ENCODE results near the gene C19orf73.
A peak's percentile ranks its signal among the peaks of the same experiment; 100 is the strongest.

The C19orf73 gene, protein sequence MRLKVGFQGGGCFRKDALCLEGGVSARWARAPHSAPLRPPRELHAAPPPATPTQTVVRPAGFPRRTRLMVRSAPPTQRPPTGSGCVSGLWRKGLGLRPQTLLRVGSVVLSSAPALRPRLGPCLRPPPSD

DNA sequence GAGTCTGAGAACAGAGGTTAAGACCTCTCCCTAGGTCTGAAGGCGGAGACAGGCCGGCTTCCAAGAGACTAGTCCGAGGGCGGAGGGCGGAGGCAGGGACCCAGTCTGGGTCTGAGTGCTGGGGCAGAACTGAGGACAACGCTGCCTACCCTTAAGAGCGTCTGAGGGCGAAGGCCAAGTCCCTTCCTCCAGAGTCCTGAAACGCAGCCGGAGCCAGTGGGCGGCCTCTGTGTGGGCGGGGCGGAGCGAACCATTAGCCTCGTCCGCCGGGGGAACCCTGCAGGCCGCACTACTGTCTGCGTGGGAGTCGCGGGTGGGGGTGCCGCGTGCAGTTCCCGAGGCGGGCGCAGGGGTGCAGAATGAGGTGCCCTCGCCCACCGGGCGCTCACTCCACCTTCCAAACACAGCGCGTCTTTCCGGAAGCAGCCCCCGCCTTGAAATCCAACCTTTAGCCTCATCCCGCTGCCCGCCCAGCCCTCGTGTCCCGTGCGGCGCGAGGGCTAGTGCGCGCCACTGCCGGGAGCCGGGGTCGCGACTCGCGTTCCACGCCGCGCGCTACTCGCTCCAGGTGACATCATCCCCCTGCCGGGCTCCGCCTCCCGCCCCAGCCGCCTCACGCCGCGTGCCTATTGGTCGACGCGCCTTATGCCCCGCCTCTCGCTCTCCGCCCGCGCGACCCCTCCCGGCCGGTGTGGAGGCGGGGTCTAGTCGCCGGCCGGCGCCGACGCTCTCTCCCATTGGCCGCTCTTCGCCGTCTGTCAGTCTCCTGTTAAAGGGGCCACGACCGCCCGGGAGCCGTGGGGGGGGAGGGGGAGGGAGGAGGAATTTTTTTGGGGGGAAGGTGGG lies at the start of gene C19orf73:
TSS of gene C19orf73 (minus strand) at position 579 of the 846 bp plus-strand sequence. CDS start at position 458, 121 bp downstream.
- H3K27ac ChIP-seq (ENCODE audit: low read depth, low read length), result peak within 1 kb of the TSS; percentile 84
- H3K36me3 ChIP-seq (ENCODE audit: control insufficient read depth in 5 of 5, insufficient read depth in 5 of 5, low read length in 5 of 5), result no peaks in the 10 kb centered on the region
- no peaks in the 10 kb centered on the region for H3K27me3 ChIP-seq (ENCODE audit: control insufficient read depth in 5 of 5, insufficient read depth in 4 of 5, low read length in 5 of 5)
- peak within 1 kb of the TSS; percentile 61 to 74 (median 67) for H3K4me3 ChIP-seq (ENCODE audit: low read depth in 1 of 5, low read length in 5 of 5)
- no peaks in the 10 kb centered on the region for H3K9me3 ChIP-seq (ENCODE audit: control insufficient read depth in 5 of 5, low read length in 5 of 5)
- H3K9ac ChIP-seq (ENCODE audit: low read length in 5 of 5), result peak within 1 kb of the TSS; percentile 3 to 85 (median 74)
- H3K4me1 ChIP-seq (ENCODE audit: control insufficient read depth in 5 of 5, insufficient read depth in 5 of 5, low read length in 5 of 5), result peaks cover 5 to 46% (median 44%) of the 10 kb centered on the region in 5 donors

DNA sequence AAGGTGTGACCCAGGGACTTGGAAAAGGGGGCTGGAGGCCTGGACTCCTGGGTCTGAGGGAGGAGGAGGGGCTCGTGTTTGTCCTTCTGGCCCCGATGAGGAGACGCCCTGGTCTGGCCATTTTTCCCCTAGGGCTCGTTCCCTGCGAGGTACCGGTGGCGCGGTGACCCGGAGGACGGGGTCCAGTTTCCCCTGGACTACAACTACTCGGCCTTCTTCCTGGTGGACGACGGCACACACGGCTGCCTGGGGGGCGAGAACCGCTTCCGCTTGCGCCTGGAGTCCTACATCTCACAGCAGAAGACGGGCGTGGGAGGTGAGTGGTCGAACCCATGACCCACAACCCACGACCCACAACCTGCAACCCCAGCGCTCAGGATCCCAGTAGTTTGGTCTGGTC lies 49.5 kb upstream of the C19orf73 start:
- no peaks in the 10 kb centered on the region for H3K9me3 ChIP-seq (ENCODE audit: control insufficient read depth in 5 of 5, low read length in 5 of 5)
- peaks cover 14 to 44% (median 36%) of the 10 kb centered on the region in 5 donors for H3K36me3 ChIP-seq (ENCODE audit: control insufficient read depth in 5 of 5, insufficient read depth in 5 of 5, low read length in 5 of 5)
- no peaks in the 10 kb centered on the region for H3K27me3 ChIP-seq (ENCODE audit: control insufficient read depth in 5 of 5, insufficient read depth in 4 of 5, low read length in 5 of 5)
- H3K4me1 ChIP-seq (ENCODE audit: control insufficient read depth in 5 of 5, insufficient read depth in 5 of 5, low read length in 5 of 5), result peaks cover 0 to 17% (median 6%) of the 10 kb centered on the region in 5 donors
- no peak overlapping the region for H3K9ac ChIP-seq (ENCODE audit: low read length in 5 of 5)
- H3K4me3 ChIP-seq (ENCODE audit: low read depth in 1 of 5, low read length in 5 of 5), result no peak overlapping the region
- H3K27ac ChIP-seq (ENCODE audit: low read depth, low read length), result no peak overlapping the region

DNA sequence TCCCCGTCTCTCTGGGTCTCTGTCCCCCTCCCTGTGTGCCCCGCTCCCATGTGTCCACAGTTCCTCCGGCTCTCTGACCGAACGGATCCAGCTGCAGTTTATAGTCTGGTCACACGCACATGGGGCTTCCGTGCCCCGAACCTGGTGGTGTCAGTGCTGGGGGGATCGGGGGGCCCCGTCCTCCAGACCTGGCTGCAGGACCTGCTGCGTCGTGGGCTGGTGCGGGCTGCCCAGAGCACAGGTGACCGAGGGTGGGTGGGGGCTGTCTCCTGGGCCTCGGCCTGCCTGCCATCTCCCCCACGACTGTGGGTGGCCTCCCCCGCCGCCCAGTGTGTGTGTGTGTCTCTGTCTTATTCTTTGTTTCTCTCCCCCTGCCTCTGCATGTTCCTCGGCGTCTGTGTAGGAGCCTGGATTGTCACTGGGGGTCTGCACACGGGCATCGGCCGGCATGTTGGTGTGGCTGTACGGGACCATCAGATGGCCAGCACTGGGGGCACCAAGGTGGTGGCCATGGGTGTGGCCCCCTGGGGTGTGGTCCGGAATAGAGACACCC lies 49.0 kb upstream of the C19orf73 start:
- H3K36me3 ChIP-seq (ENCODE audit: control insufficient read depth in 5 of 5, insufficient read depth in 5 of 5, low read length in 5 of 5), result peaks cover 9 to 39% (median 32%) of the 10 kb centered on the region in 5 donors
- H3K27me3 ChIP-seq (ENCODE audit: control insufficient read depth in 5 of 5, insufficient read depth in 4 of 5, low read length in 5 of 5), result no peaks in the 10 kb centered on the region
- peaks cover 0 to 17% (median 6%) of the 10 kb centered on the region in 5 donors for H3K4me1 ChIP-seq (ENCODE audit: control insufficient read depth in 5 of 5, insufficient read depth in 5 of 5, low read length in 5 of 5)
- no peaks in the 10 kb centered on the region for H3K9me3 ChIP-seq (ENCODE audit: control insufficient read depth in 5 of 5, low read length in 5 of 5)
- no peak overlapping the region for H3K4me3 ChIP-seq (ENCODE audit: low read depth in 1 of 5, low read length in 5 of 5)
- no peak overlapping the region for H3K27ac ChIP-seq (ENCODE audit: low read depth, low read length)
- H3K9ac ChIP-seq (ENCODE audit: low read length in 5 of 5), result no peak overlapping the region

DNA sequence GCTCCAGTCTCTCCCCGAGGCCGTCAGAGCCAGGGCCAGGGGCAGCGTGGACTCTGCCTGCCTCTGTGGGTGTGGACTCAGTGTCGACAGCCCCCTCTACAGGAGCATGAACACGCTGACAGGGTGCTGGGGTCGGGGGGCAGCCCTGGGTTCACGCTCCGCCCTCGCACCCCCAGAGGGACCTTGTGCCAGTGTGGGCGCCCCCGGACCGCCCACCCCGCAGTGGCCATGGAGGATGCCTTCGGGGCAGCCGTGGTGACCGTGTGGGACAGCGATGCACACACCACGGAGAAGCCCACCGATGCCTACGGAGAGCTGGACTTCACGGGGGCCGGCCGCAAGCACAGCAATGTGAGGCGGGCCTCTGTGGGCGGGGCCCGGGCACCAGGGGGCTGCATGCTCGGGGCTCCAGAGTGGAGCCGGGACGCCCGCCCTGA lies 46.9 kb upstream of the C19orf73 start:
- Histone ChIP-seq H3K4me1 (ENCODE audit: control insufficient read depth in 5 of 5, insufficient read depth in 5 of 5, low read length in 5 of 5) (peaks cover 0 to 17% (median 6%) of the 10 kb centered on the region in 5 donors), H3K36me3 (ENCODE audit: control insufficient read depth in 5 of 5, insufficient read depth in 5 of 5, low read length in 5 of 5) (peaks cover 0 to 19% (median 13%) of the 10 kb centered on the region in 5 donors), H3K27ac (ENCODE audit: low read depth, low read length) (peak overlapping the region; percentile 18), H3K4me3 (ENCODE audit: low read depth in 1 of 5, low read length in 5 of 5) (no peak overlapping the region), H3K9ac (ENCODE audit: low read length in 5 of 5) (peak overlapping the region in 3 of 5 donors; percentile 7 to 55 (median 39)), H3K9me3 (ENCODE audit: control insufficient read depth in 5 of 5, low read length in 5 of 5) (no peaks in the 10 kb centered on the region), H3K27me3 (ENCODE audit: control insufficient read depth in 5 of 5, insufficient read depth in 4 of 5, low read length in 5 of 5) (no peaks in the 10 kb centered on the region)

DNA sequence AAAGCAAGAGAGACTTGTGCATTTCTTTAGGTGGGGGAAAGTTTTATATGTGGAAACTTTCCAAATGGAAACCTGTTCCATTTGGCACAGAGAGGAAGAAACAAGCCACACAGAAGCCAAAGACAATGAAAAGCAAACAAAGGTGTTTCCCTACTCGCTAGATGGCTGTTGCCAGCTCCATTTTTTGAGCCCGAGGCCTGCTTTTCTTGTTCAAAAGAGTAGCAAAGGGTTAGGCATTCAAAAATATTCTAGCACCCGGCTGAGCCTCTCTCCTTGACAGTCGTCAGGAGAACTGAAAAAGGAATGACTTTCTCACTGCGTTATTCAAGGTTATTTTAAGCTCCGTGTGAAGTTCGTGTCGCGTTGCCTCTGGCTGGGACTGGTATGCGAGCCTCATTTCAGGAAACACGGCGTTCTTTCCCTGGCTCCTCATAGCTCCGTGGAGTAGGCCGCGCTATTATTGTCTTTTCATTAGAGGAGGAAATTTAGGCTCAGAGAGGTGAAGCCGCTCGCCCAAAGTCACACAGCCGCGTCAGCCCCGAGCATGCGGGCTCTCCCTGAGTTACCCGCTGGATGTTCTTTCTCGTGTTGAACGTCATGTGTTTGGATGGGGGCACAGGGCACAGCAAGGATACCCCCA lies 46.3 kb upstream of the C19orf73 start:
- peak overlapping the region in 3 of 5 donors; percentile 7 to 55 (median 39) for H3K9ac ChIP-seq (ENCODE audit: low read length in 5 of 5)
- peak overlapping the region; percentile 18 for H3K27ac ChIP-seq (ENCODE audit: low read depth, low read length)

DNA sequence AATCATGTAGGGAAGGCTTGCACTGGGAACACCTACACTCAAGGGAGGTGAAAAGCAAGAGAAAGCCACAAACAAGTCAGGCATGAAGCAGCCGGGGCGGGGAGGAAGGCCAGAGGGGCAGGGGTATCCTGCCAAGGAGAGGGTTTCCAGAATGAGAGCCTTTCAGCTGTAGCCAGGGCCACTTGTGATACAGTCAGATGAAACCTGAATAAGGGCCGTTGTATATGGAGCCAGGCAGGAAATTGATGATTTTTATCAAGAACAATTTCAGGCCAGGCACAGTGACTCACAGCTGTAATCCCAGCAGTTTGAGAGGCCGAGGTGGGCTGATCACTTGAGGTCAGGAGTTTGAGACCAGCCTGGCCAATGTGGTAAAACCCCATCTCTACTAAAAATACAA lies 43.0 kb upstream of the C19orf73 start:
- peaks cover 0 to 32% (median 22%) of the 10 kb centered on the region in 5 donors for H3K4me1 ChIP-seq (ENCODE audit: control insufficient read depth in 5 of 5, insufficient read depth in 5 of 5, low read length in 5 of 5)
- no peaks in the 10 kb centered on the region for H3K36me3 ChIP-seq (ENCODE audit: control insufficient read depth in 5 of 5, insufficient read depth in 5 of 5, low read length in 5 of 5)
- H3K9me3 ChIP-seq (ENCODE audit: control insufficient read depth in 5 of 5, low read length in 5 of 5), result no peaks in the 10 kb centered on the region
- no peak overlapping the region for H3K27ac ChIP-seq (ENCODE audit: low read depth, low read length)
- no peaks in the 10 kb centered on the region for H3K27me3 ChIP-seq (ENCODE audit: control insufficient read depth in 5 of 5, insufficient read depth in 4 of 5, low read length in 5 of 5)
- H3K4me3 ChIP-seq (ENCODE audit: low read depth in 1 of 5, low read length in 5 of 5), result no peak overlapping the region
- no peak overlapping the region for H3K9ac ChIP-seq (ENCODE audit: low read length in 5 of 5)

More for the DNA sequence above, 46.3 kb upstream of the C19orf73 start:
- Histone ChIP-seq H3K4me3 (ENCODE audit: low read depth in 1 of 5, low read length in 5 of 5) (no peak overlapping the region), H3K9me3 (ENCODE audit: control insufficient read depth in 5 of 5, low read length in 5 of 5) (no peaks in the 10 kb centered on the region), H3K36me3 (ENCODE audit: control insufficient read depth in 5 of 5, insufficient read depth in 5 of 5, low read length in 5 of 5) (peaks cover 0 to 12% (median 7%) of the 10 kb centered on the region in 5 donors), H3K4me1 (ENCODE audit: control insufficient read depth in 5 of 5, insufficient read depth in 5 of 5, low read length in 5 of 5) (peaks cover 0 to 17% (median 6%) of the 10 kb centered on the region in 5 donors), H3K27me3 (ENCODE audit: control insufficient read depth in 5 of 5, insufficient read depth in 4 of 5, low read length in 5 of 5) (no peaks in the 10 kb centered on the region)

DNA sequence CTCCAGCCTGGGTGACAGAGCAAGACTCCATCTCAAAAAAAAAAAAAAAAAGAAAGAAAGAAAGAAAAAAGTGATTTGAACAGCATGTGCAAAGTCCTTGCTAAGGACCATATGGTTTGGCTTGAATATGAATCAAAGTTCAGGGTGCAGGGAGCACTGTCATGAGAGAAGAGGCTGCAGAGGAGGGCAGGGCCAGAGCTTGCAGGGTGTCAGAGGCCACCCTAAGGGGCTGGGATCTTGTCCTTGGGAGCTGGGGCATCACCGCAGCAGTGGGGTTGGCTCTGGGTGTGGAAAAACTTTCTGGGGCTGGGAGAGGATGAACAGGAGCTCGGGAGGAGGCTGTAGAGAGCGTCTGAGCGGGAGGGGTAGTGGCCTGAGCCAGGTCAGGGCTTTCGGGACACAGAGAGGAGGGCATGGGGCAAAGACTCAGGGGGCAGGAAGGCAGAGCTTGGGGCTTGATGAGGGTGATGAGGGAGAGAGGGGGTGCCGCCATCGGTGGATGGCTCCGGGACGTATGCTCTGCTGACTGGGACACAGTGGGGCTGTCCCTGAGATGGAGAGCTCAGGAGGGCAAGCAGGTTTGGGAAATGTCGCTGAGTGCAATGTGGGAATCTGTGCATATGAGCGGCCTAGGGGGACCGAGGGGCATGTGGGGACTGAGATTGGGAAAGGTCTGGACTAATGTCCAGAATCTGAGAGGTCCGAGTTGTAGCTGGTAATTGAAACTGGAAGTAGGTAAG lies 41.7 kb upstream of the C19orf73 start:
- H3K9ac ChIP-seq (ENCODE audit: low read length in 5 of 5), result no peak overlapping the region
- no peaks in the 10 kb centered on the region for H3K36me3 ChIP-seq (ENCODE audit: control insufficient read depth in 5 of 5, insufficient read depth in 5 of 5, low read length in 5 of 5)
- H3K4me3 ChIP-seq (ENCODE audit: low read depth in 1 of 5, low read length in 5 of 5), result no peak overlapping the region
- H3K4me1 ChIP-seq (ENCODE audit: control insufficient read depth in 5 of 5, insufficient read depth in 5 of 5, low read length in 5 of 5), result peaks cover 0 to 27% (median 19%) of the 10 kb centered on the region in 5 donors
- H3K9me3 ChIP-seq (ENCODE audit: control insufficient read depth in 5 of 5, low read length in 5 of 5), result no peaks in the 10 kb centered on the region
- H3K27ac ChIP-seq (ENCODE audit: low read depth, low read length), result no peak overlapping the region
- no peaks in the 10 kb centered on the region for H3K27me3 ChIP-seq (ENCODE audit: control insufficient read depth in 5 of 5, insufficient read depth in 4 of 5, low read length in 5 of 5)

DNA sequence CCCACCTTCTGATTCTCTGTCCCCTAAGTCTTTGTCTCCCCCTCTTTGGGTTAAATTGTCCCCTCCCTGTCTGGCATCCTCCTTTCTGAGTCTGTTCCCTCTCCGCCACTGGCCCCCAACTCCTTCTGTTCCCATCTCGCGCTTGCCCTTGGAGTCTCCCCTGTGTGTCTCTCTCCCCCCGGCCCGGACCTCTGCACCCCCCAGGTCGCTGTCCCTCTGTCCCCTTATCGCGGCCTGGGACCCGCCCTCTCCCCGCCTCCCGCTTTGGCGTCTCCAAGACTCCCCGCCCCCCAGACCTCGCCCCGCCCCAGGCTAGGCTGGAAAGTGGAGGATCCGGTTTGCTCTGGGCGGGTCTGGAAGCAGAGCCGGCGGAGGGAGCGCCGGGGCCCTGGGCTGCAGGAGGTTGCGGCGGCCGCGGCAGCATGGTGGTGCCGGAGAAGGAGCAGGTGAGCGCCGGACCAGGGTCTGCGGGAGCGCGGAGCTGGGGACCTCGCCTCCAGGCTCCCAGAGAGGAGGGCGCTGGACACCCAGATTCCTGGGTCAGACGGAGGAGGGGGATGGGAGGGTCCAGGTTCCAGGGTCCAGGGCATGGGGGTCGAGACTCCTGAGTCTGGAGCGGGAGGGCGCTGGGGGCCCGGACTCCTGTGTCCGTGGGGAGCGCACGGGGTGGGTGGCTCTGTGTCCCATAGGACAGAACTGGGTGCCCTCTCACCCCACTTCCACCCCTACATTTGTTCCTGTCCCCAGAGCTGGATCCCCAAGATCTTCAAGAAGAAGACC lies 38.7 kb upstream of the C19orf73 start, which contains the start of gene TRPM4:
TSS of gene TRPM4 (plus strand) at position 348 of the 780 bp plus-strand sequence. CDS start at position 423, 75 bp downstream.
- Histone ChIP-seq H3K4me1 (ENCODE audit: control insufficient read depth in 5 of 5, insufficient read depth in 5 of 5, low read length in 5 of 5) (peaks cover 0 to 20% (median 16%) of the 10 kb centered on the region in 5 donors), H3K9me3 (ENCODE audit: control insufficient read depth in 5 of 5, low read length in 5 of 5) (no peaks in the 10 kb centered on the region), H3K27ac (ENCODE audit: low read depth, low read length) (peak within 1 kb of the TSS; percentile 67), H3K9ac (ENCODE audit: low read length in 5 of 5) (peak within 1 kb of the TSS; percentile 68 to 88 (median 82)), H3K4me3 (ENCODE audit: low read depth in 1 of 5, low read length in 5 of 5) (peak within 1 kb of the TSS; percentile 82 to 99 (median 91)), H3K27me3 (ENCODE audit: control insufficient read depth in 5 of 5, insufficient read depth in 4 of 5, low read length in 5 of 5) (no peaks in the 10 kb centered on the region), H3K36me3 (ENCODE audit: control insufficient read depth in 5 of 5, insufficient read depth in 5 of 5, low read length in 5 of 5) (no peaks in the 10 kb centered on the region)

Measured in subcutaneous abdominal adipose tissue (tissue), 5 donors.